Coronary artery (tissue), 2 donors: ENCODE data around the gene YARS2.

Experiments
- DNase-seq: peaks from one replicate; pipeline ENCODE4 v3.0.0-alpha.2; 2017; ENCODE audit warnings: low spot score
- H3K27ac ChIP-seq, 2 donors: fragments of 200-600 bp; sonication (generic); one replicate each; pipeline ENCODE4 v1.5.1; 2016 to 2019
- H3K4me3 ChIP-seq: fragments of 200-600 bp; sonication (generic); 2 replicates; pipeline ENCODE4 v1.5.1; 2016; ENCODE audit warnings: mild to moderate bottlenecking, moderate library complexity
- CTCF ChIP-seq: fragments of 200-600 bp; sonication (generic); IDR thresholded peaks from one replicate; pipeline ENCODE4 v1.5.1; 2019; ENCODE audit warnings: antibody characterized with exemption

Gene YARS2

GRCh38 chr12:32773691-32774090, 18.0 kb upstream of the YARS2 start:
- no peak for TF ChIP-seq CTCF
- DNase-seq: no peak
- no peak overlapping the region for H3K27ac ChIP-seq
- no peak overlapping the region for H3K4me3 ChIP-seq

- DNase-seq: no peak
- Histone ChIP-seq H3K4me3 (no peak overlapping the region), H3K27ac (no peak overlapping the region)
- TF ChIP-seq CTCF: no peak
Measured at GRCh38 chr12:32770141-32770540, 14.4 kb upstream of the YARS2 start.

GRCh38 chr12:32768518-32768917, 12.8 kb upstream of the YARS2 start:
- no peak overlapping the region for H3K4me3 ChIP-seq
- no peak for TF ChIP-seq CTCF
- no peak for DNase-seq
- no peak overlapping the region for H3K27ac ChIP-seq

- Histone ChIP-seq H3K27ac (no peak overlapping the region), H3K4me3 (no peak overlapping the region)
- no peak for DNase-seq
- TF ChIP-seq CTCF: no peak
Measured at GRCh38 chr12:32765906-32766305, 10.2 kb upstream of the YARS2 start.

GRCh38 chr12:32761716-32762115, 6.0 kb upstream of the YARS2 start:
- TF ChIP-seq CTCF: no peak
- H3K27ac ChIP-seq: no peak overlapping the region
- no peak for DNase-seq
- no peak overlapping the region for H3K4me3 ChIP-seq

- H3K4me3 ChIP-seq: no peak overlapping the region
- no peak overlapping the region for H3K27ac ChIP-seq
- TF ChIP-seq CTCF: no peak
- no peak for DNase-seq
Measured at GRCh38 chr12:32757157-32757556, 1.5 kb upstream of the YARS2 start.

GRCh38 chr12:32756476-32757066, 874 bp upstream of the YARS2 start:
- no peak for DNase-seq
- Histone ChIP-seq H3K27ac (no peak overlapping the region), H3K4me3 (peak overlapping the region; percentile 88)
- TF ChIP-seq CTCF: no peak
